GM12878 (cell line): ENCODE measurements around the gene IL19. TPM values are rescaled to one million over a fixed set of nuclear protein-coding genes. Genes with fewer than 3 reads are reported as not detected.

Source experiments
- ATAC-seq: fragments of 200-7000 bp; cut with Tn5 transposase; 3 replicates; pipeline ENCODE4 v1.9.1; 2020; ENCODE audit warnings: mild to moderate bottlenecking, moderate library complexity
- BruUV-seq: library from RNA; stranded (reverse); fragments of 400-500 nt; replicated peaks from 2 replicates; lab custom pipeline; 2021; lab: Mats Ljungman, UMichigan
- CTCF ChIA-PET: fragments of 300-600 bp; sonication (Branson Sonifier 250); formaldehyde crosslinking; extraction: SDS; loops from one replicate; lab custom pipeline; 2021; ENCODE audit warnings: inconsistent platforms; lab: Yijun Ruan, JAX
- POLR2A ChIA-PET: fragments of 350-600 bp; formaldehyde crosslinking; extraction: SDS; loops from one replicate; lab custom pipeline; 2021; ENCODE audit warnings: inconsistent platforms; lab: Charles Lee
- RAD21 ChIA-PET: fragments of 300-600 bp; sonication (Branson Sonifier 250); formaldehyde crosslinking; loops from one replicate; lab custom pipeline; 2023; ENCODE audit warnings: antibody characterized with exemption; ENCODE audit not compliant: unreplicated experiment; lab: Charles Lee
- SMC1A ChIA-PET: fragments of 300-600 bp; sonication (Branson Sonifier 250); formaldehyde crosslinking; loops from one replicate; lab custom pipeline; 2023; ENCODE audit not compliant: unreplicated experiment, uncharacterized antibody; lab: Charles Lee
- DNase-seq: peaks from one replicate; pipeline ENCODE4 v3.0.0-alpha.2; 2011; ENCODE audit warnings: low read depth, low spot score
- FAIRE-seq: peaks from 3 replicates; lab custom pipeline; 2011; peaks lifted over from hg19 to GRCh38; lab: Jason Lieb, UNC
- H2AFZ ChIP-seq: 2 replicates; pipeline ENCODE4 v1.6.0; 2011; ENCODE audit warnings: low read depth, low read length, control low read depth; ENCODE audit not compliant: control insufficient read depth
- H3K27ac ChIP-seq: 2 replicates; pipeline ENCODE4 v1.5.1; 2011; ENCODE audit warnings: control low read depth; ENCODE audit not compliant: control insufficient read depth, insufficient read depth
- H3K27me3 ChIP-seq, 2 experiments: replicated peaks in 1 of 2; 2 replicates each; pipeline versions ENCODE4 v1.6.0 to v1.6.1; 2011; ENCODE audit warnings: low read length in 1 of 2; ENCODE audit not compliant: control insufficient read depth in 2 of 2, insufficient read depth in 2 of 2
- H3K36me3 ChIP-seq, 2 experiments: 2 replicates each; pipeline ENCODE4 v1.5.1; 2011; ENCODE audit warnings: low read length in 1 of 2; ENCODE audit not compliant: control insufficient read depth in 2 of 2, insufficient read depth in 2 of 2
- H3K4me1 ChIP-seq: 2 replicates; pipeline ENCODE4 v1.6.1; 2011; ENCODE audit warnings: mild to moderate bottlenecking, low read length, moderate library complexity, mixed read lengths; ENCODE audit not compliant: control insufficient read depth, insufficient read depth
- H3K4me2 ChIP-seq: 2 replicates; pipeline ENCODE4 v1.6.0; 2011; ENCODE audit warnings: control low read depth; ENCODE audit not compliant: control insufficient read depth, insufficient read depth
- H3K4me3 ChIP-seq: fragments of 200-600 bp; sonication (generic); 2 replicates; pipeline ENCODE4 v1.5.1; 2016
- H3K79me2 ChIP-seq: 2 replicates; pipeline ENCODE4 v1.6.0; 2011; ENCODE audit warnings: low read length; ENCODE audit not compliant: control insufficient read depth, insufficient read depth
- H3K9ac ChIP-seq: 2 replicates; pipeline ENCODE4 v1.8.0; 2011; ENCODE audit warnings: low read length, control low read depth, mixed read lengths; ENCODE audit not compliant: control insufficient read depth, insufficient read depth
- H3K9me3 ChIP-seq: replicated peaks from 3 replicates; pipeline ENCODE4 v1.5.1; 2011; ENCODE audit warnings: mild to moderate bottlenecking, low read length; ENCODE audit not compliant: control insufficient read depth, insufficient read depth
- H4K20me1 ChIP-seq: 2 replicates; pipeline ENCODE4 v1.6.0; 2011; ENCODE audit not compliant: control insufficient read depth, insufficient read depth
- RAD21 ChIP-seq: IDR thresholded peaks from 2 replicates; pipeline ENCODE4 v1.6.1; 2011; ENCODE audit warnings: mild to moderate bottlenecking, low read depth, low read length, moderate library complexity; ENCODE audit not compliant: insufficient read depth
- WGBS: methylation state at CpG from one replicate; pipeline ENCODE4 v1.1.6; 2016; ENCODE audit warnings: low lambda C conversion rate; ENCODE audit not compliant: insufficient replicate concordance, insufficient coverage; ENCODE audit errors: missing lambda C conversion rate; 5-methylcytosine and 5-hydroxymethylcytosine counted together
- in situ Hi-C: fragments of 300-500 bp; cut with MboI; formaldehyde crosslinking; loops from 9 replicates; pipeline ENCODE4 v1.14.3; 2018; ENCODE audit warnings: mixed read lengths
- intact Hi-C: fragments of 100-400 bp; cut with micrococcal nuclease; formaldehyde crosslinking; loops from one replicate; pipeline ENCODE4 v1.14.2; 2022; ENCODE audit not compliant: unreplicated experiment
- polyA plus RNA-seq, 11 experiments: library from polyadenylated mRNA; depleted of rRNA in 4 of 11; unstranded in 6 of 11; stranded (reverse) in 5 of 11; fragments of >200 nt; fragmentation: Nextera tagmentation in 4 of 11; fragmentation: Illumina TruSeq in 1 of 11; extraction: Ambion mirVana in 4 of 11; extraction: Trizol in 1 of 11; gene quantifications; 1 replicate in 1 of 11; 2 replicates in 10 of 11; pipeline versions ENCODE4 v1.2.1 to v1.2.3, GENCODE V29; 2011 to 2016; ENCODE audit warnings: inconsistent platforms in 2 of 11, missing spikeins in 2 of 11, low read depth in 1 of 11
- total RNA-seq, 4 experiments: library from RNA; depleted of rRNA in 3 of 4; stranded (reverse); fragments of >200 nt in 3 of 4; fragmentation: Illumina TruSeq in 1 of 4; extraction: Trizol in 1 of 4; gene quantifications; 2 replicates each; pipeline versions ENCODE4 v1.2.1 to v1.2.3, GENCODE V29; 2013 to 2021
- TF ChIP-seq, protein P1 (sequence below), 3 experiments: IDR thresholded peaks in 2 of 3; conservative IDR thresholded peaks in 1 of 3; 2 replicates each; pipeline ENCODE4 v1.5.1; 2011; ENCODE audit warnings: low read depth in 3 of 3, low read length in 3 of 3, mild to moderate bottlenecking in 3 of 3, control low read depth in 2 of 3, moderate library complexity in 2 of 3, inconsistent platforms in 1 of 3, mixed read lengths in 1 of 3; ENCODE audit not compliant: control insufficient read depth in 2 of 3, insufficient read depth in 1 of 3; ENCODE audit errors: extremely low read depth in 1 of 3
- TF ChIP-seq, protein P2 (sequence below): IDR thresholded peaks from 2 replicates; pipeline ENCODE4 v1.6.1; 2012; ENCODE audit warnings: low read length, inconsistent platforms

IL19 gene
- total and polyA plus RNA-seq, 10 of the 15 experiments (the other 5 are each of a cell fraction or from before 2014, with no cell fraction given) = 0.10 to 0.73 (median 0.28) TPM; not detected in 6

DNA sequence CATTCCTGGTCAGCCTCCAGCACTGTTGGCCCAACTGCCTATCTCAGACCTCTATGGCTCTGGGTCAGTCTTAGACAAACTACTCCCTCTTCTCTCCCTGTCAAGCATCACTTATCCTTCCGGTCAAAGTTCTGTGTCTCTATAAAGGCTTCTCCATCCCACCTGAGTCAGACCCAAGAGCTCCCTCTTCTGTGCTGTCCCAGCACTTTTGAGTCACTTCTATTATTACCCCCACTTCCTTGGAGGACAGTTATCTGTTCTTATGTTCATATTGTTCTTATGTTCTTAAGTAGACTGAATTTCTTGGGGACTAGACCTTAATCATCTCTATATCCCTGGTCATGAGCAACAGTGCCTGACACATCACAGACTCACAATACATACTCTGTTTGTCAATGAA lies 30.9 kb downstream of the IL19 start:
- no peak overlapping the region for H3K27ac ChIP-seq
- SMC1A ChIA-PET = interaction anchor here (1.3 to 14.9 kb wide), 9 partner anchors 12 to 131 kb away, joined by 3 to 417 read pairs (median 23); partner anchors contain the start of genes IL10 and IL19
- TF ChIP-seq, protein P1, sequence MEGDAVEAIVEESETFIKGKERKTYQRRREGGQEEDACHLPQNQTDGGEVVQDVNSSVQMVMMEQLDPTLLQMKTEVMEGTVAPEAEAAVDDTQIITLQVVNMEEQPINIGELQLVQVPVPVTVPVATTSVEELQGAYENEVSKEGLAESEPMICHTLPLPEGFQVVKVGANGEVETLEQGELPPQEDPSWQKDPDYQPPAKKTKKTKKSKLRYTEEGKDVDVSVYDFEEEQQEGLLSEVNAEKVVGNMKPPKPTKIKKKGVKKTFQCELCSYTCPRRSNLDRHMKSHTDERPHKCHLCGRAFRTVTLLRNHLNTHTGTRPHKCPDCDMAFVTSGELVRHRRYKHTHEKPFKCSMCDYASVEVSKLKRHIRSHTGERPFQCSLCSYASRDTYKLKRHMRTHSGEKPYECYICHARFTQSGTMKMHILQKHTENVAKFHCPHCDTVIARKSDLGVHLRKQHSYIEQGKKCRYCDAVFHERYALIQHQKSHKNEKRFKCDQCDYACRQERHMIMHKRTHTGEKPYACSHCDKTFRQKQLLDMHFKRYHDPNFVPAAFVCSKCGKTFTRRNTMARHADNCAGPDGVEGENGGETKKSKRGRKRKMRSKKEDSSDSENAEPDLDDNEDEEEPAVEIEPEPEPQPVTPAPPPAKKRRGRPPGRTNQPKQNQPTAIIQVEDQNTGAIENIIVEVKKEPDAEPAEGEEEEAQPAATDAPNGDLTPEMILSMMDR (IDR thresholded peaks at IDR 0.05 in 2 of 3, conservative IDR thresholded peaks at IDR 0.05 in 1 of 3; ENCODE audit: control insufficient read depth in 2 of 3, extremely low read depth in 1 of 3, insufficient read depth in 1 of 3, low read depth in 3 of 3, low read length in 3 of 3) = 0 out of 6 replicates have a peak, but pooled peaks of 1 of the 3 experiments have one; percentile 5
- TF ChIP-seq, protein P2, sequence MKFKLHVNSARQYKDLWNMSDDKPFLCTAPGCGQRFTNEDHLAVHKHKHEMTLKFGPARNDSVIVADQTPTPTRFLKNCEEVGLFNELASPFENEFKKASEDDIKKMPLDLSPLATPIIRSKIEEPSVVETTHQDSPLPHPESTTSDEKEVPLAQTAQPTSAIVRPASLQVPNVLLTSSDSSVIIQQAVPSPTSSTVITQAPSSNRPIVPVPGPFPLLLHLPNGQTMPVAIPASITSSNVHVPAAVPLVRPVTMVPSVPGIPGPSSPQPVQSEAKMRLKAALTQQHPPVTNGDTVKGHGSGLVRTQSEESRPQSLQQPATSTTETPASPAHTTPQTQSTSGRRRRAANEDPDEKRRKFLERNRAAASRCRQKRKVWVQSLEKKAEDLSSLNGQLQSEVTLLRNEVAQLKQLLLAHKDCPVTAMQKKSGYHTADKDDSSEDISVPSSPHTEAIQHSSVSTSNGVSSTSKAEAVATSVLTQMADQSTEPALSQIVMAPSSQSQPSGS = no peak
- TF ChIP-seq RAD21 = peak; percentile 36; the same call in 1 of the 2 replicates
- TF ChIP-seq, all 136 proteins: peak for 2
- Histone ChIP-seq H3K9me3 (no peaks in the 10 kb centered on the region), H3K4me3 (no peak overlapping the region), H3K4me1 (peaks cover 20% of the 10 kb centered on the region), H4K20me1 (no peaks in the 10 kb centered on the region), H3K79me2 (no peaks in the 10 kb centered on the region), H3K4me2 (no peak overlapping the region), H3K36me3 (no peaks in the 10 kb centered on the region), H3K9ac (no peak overlapping the region), H2AFZ (no peak overlapping the region), H3K27me3 (no peaks in the 10 kb centered on the region)
- ChIA-PET POLR2A (interaction anchor here (0.8 to 5.1 kb wide), 4 partner anchors 17 to 124 kb away, joined by 3 to 41 read pairs (median 4); partner anchors contain the start of gene IL19), CTCF (interaction anchor here (0.8 to 18.5 kb wide), 12 partner anchors 8 to 189 kb away, joined by 3 to 805 read pairs (median 4); partner anchors contain the start of genes EIF2D, IL10 and IL19), RAD21 (interaction anchor here (1.2 to 14.8 kb wide), 5 partner anchors 11 to 87 kb away, joined by 3 to 297 read pairs (median 40); partner anchors contain the start of genes IL10 and IL19)
- ATAC-seq (no peak), FAIRE-seq (no peak), DNase-seq (no peak)
- in situ Hi-C loops (loop anchor here (5.0 kb wide), 1 partner anchor 64 kb away; no protein-coding TSS in a partner anchor), intact Hi-C loops (loop anchor here (10.0 kb wide), 1 partner anchor 197 kb away; no protein-coding TSS in a partner anchor)
- no TSS peak for BruUV-seq
- WGBS = 100% methylated on average over 1 of the region's 1 CpG
